GM06990 (cell line): ENCODE data around the gene PAQR4.
"Not testable (repeated sequence)": the region's sequence is repeated elsewhere in the genome, so short reads cannot be mapped to it uniquely, and the experiment has no call there.

Source experiments
- DNase-seq: peaks from one replicate; pipeline ENCODE4 v3.0.0-alpha.2; 2011; ENCODE audit not compliant: insufficient read length; ENCODE audit errors: extremely low read depth
- H3K27me3 ChIP-seq: replicated peaks from 2 replicates; pipeline ENCODE4 v1.6.0; 2011; ENCODE audit warnings: low read length; ENCODE audit not compliant: control insufficient read depth, insufficient read depth
- H3K36me3 ChIP-seq: 2 replicates; pipeline ENCODE4 v1.5.1; 2011; ENCODE audit warnings: low read length; ENCODE audit not compliant: control insufficient read depth, insufficient read depth
- H3K4me3 ChIP-seq: replicated peaks from 2 replicates; pipeline ENCODE4 v1.5.1; 2011; ENCODE audit warnings: low read depth, mild to moderate bottlenecking, control low read depth, low read length
- TF ChIP-seq, protein P1 (sequence below): IDR thresholded peaks from 2 replicates; pipeline ENCODE4 v1.5.1; 2011; ENCODE audit warnings: low read length, control low read depth, mild to moderate bottlenecking, inconsistent platforms; ENCODE audit not compliant: insufficient read depth, poor library complexity, severe bottlenecking

Gene PAQR4

DNA sequence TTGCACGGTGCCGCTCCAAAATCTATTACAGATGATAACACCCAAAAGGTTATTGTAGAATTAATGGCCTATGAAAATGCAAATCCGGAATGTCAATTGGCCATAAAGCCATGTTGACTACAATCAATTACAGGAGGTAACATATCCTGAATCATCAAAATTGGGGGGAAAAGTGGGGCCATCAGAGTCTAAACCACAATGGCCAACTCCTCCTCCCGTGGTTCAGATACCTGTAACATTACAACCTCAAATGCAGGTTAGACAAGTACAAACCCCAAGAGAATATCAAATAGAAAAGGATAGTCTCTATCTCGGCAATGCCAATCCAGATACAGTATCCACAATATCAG lies 42.5 kb upstream of the PAQR4 start:
- no peak for DNase-seq
- Histone ChIP-seq H3K36me3 (peaks cover 5% of the 10 kb centered on the region), H3K27me3 (no peaks in the 10 kb centered on the region), H3K4me3 (no peak overlapping the region)
- TF ChIP-seq, protein P1, sequence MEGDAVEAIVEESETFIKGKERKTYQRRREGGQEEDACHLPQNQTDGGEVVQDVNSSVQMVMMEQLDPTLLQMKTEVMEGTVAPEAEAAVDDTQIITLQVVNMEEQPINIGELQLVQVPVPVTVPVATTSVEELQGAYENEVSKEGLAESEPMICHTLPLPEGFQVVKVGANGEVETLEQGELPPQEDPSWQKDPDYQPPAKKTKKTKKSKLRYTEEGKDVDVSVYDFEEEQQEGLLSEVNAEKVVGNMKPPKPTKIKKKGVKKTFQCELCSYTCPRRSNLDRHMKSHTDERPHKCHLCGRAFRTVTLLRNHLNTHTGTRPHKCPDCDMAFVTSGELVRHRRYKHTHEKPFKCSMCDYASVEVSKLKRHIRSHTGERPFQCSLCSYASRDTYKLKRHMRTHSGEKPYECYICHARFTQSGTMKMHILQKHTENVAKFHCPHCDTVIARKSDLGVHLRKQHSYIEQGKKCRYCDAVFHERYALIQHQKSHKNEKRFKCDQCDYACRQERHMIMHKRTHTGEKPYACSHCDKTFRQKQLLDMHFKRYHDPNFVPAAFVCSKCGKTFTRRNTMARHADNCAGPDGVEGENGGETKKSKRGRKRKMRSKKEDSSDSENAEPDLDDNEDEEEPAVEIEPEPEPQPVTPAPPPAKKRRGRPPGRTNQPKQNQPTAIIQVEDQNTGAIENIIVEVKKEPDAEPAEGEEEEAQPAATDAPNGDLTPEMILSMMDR, result no peak

GRCh38 chr16:2927010-2927646 lies 42.0 kb upstream of the PAQR4 start:
- TF ChIP-seq, protein P1, result peak; percentile 90
- no peaks in the 10 kb centered on the region for H3K27me3 ChIP-seq
- peaks cover 5% of the 10 kb centered on the region for H3K36me3 ChIP-seq
- peak; percentile 58 for DNase-seq
- H3K4me3 ChIP-seq, result no peak overlapping the region

DNA sequence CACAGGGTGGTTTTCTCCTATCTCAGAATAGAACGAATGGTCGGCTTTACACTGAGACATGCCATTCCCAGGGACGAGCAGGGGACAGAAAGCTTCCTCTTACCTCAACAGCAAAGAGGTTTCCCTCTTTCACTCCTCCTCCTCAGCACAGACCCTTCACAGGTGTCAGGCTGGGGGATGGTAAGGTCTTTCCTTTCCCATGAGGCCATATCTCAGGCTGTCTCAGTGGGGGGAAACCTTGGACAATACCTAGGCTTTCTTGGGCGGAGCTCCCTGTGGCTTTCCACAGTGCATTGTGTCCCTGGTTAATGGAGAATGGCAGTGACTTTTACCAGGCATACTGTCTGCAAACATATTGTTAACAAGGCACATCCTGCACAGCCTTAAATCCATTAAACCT lies 41.0 kb upstream of the PAQR4 start:
- not testable (repeated sequence) for DNase-seq, H3K36me3 ChIP-seq, H3K4me3 ChIP-seq

GRCh38 chr16:2928796-2929195 lies 40.4 kb upstream of the PAQR4 start:
- Histone ChIP-seq H3K36me3 (peaks cover 11% of the 10 kb centered on the region), H3K4me3 (no peak overlapping the region), H3K27me3 (no peaks in the 10 kb centered on the region)
- DNase-seq, result no peak
- TF ChIP-seq, protein P1, result no peak

More for the DNA sequence above, 41.0 kb upstream of the PAQR4 start:
- not testable (repeated sequence) for H3K27me3 ChIP-seq

DNA sequence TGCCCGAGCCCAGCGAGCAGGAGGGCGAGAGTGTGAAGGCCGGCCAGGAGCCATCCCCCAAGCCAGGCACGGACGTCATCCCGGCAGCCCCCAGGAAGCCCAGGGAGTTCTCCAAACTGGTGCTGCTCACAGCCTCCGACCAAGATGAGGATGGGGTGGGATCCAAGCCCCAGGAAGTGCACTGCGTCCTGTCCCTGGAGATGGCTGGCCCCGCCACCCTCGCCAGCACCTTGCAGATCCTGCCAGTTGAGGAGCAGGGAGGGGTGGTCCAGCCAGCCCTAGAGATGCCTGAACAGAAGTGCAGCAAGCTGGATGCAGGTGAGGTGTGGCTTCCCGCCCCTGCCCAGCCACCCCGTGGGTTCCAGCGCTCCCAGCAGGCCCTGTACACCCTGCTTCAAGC lies 39.5 kb upstream of the PAQR4 start:
- no peak for DNase-seq
- TF ChIP-seq, protein P1, result no peak
- Histone ChIP-seq H3K36me3 (peaks cover 18% of the 10 kb centered on the region), H3K4me3 (no peak overlapping the region), H3K27me3 (no peaks in the 10 kb centered on the region)

DNA sequence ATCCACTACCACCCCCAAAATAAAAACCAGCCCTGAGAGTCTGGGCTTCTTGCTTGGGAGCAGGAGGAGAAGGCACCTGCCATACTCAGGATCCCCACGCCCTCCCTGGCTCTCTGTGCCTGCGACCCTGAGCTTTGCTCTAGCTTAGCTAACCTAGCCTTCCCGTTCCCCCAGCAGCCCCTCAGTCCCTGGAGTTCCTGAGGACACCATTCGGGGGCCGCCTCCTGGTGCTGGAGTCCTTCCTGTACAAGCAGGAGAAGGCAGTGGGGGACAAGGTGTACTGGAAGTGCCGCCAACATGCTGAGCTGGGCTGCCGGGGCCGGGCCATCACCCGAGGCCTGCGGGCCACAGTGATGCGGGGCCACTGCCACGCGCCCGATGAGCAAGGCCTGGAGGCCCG lies 38.9 kb upstream of the PAQR4 start:
- no peak overlapping the region for H3K4me3 ChIP-seq
- H3K36me3 ChIP-seq, result peaks cover 20% of the 10 kb centered on the region
- H3K27me3 ChIP-seq, result no peaks in the 10 kb centered on the region
- TF ChIP-seq, protein P1, result no peak
- no peak for DNase-seq

DNA sequence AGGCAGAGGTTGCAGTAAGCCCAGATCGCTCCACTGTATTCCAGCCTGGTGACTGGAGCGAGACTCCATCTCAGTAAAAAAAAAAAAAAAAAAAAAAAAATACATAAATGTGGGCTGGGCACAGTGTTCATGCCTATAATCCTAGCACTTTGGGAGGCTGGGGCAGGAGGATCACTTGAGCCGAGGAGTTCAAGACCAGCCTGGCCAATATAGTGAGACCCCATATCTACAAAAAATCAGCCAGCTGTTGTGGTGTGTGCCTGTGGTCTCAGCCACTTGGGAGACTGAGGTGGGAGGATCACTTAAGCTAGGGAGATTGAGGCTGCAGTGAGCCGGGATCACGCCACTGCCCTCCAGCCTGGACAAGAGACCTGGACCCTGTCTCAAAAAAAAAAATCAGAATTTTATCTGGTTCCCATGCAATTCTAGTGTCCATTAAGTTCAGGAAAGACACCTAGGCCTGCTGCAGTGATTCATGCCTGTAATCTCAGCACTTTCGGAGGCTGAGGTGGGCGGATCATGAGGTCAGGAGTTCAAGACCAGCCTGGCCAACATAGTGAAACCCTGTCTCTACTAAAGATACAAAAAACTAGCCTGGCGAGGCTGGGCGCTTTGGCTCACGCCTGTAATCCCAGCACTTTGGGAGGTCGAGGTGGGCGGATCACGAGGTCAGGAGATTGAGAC lies 37.8 kb upstream of the PAQR4 start:
- peaks cover 21% of the 10 kb centered on the region for H3K36me3 ChIP-seq
- not testable (repeated sequence) for H3K27me3 ChIP-seq, DNase-seq, H3K4me3 ChIP-seq
